NCI-H1436 (cell line): ENCODE measurements around the gene SELENOI.

Source experiments
- DNase-seq: peaks from one replicate; lab custom pipeline; 2025; lab: John Stamatoyannopoulos, UW

The SELENOI gene

DNA sequence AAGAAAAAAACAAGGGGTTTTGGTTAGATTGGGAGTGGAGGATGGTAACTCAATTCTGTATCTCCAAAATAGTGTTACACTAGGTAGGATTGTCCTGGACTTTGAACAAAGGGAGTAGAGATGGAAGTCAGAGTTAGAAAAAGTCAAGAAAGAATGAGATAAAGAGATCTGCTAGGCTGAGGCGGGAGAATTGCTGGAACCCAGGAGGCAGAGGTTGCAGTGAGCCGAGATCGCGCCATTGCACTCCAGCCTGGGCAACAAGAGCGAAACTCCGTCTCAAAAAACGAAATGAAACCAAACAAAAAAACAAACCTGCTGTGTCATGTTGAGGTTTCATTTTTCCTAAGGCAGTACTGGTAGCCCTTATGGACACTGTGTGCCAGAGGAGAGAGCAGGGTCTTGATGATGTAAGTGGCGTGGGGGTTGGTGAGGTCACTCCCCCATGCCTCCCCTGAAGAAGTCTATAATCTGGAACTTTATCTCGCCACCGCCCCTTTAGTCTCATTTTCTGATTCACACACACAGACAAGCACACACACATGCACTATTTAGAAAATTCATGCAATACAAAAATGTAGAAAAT lies 66.2 kb downstream of the SELENOI start:
- DNase-seq = no peak

DNA sequence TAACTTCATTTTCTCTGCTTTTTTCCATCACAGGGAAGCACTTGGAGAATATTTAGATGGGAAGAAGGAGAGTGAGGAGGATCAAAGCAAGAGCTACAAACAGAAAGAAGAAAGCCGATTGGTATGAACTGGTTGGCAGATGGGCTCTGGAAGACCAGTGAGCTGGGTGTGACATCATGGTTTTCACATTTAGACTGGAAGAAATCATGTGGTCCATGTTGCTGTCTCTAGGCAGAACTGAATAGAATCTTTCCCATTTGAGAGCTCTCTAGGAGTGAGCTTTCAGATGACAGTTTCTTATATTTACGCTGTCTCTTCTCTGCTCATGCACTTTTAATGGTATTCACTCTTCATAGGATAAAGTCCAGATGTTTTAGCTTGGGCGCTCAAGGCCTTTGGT lies 68.4 kb downstream of the SELENOI start:
- no peak for DNase-seq

DNA sequence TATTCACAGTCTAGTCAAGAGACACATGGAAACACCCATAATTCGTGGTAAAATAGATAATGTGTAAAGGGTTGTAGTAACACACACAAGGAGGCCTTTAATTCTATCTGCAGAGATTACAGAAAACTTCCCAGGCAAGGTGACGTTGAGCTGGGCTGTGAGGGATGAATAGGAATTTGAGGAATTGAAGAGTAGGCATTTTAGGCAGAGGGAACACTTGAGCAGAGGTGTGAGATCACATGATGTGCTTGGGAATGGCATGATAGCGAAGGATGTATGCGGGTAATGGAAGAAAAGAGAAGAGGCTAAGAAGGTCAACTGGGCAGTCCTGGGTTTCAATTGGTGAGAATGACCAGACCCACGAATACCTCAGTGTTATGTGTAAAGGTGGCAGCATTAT lies 76.0 kb downstream of the SELENOI start:
- DNase-seq = no peak

DNA sequence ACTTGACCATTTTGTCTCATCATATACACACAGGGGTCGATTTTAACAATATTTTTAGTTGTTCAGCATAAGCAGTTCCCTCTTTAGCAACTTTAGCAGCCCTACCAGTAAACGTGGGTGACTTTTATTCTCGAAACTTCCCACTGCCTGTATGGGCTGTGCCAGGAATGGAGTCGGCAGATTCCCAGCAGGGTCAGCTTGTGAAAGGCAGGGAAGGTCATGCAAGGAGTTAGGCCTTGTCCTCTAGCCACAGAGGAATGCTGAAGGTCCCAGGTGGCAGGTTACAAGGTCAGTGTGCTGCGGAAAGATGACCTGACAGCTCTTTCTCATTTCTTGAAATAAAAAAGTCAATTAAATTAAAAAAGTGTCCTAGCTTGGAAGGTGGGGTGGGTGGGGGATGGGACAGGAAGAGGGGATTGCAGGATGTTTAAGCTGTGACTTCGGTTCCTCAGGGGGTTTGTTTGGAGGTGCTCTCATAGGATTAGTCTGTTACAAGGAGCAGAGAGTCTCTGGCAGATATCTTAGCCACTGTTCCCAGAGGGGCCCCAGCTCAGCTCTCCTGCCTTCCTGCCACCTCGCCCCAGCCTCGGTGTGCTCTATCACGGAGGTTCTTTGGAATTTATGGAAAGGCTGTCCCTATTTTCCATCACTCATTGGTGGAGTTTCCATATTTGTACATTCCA lies 77.1 kb downstream of the SELENOI start:
- DNase-seq = no peak

DNA sequence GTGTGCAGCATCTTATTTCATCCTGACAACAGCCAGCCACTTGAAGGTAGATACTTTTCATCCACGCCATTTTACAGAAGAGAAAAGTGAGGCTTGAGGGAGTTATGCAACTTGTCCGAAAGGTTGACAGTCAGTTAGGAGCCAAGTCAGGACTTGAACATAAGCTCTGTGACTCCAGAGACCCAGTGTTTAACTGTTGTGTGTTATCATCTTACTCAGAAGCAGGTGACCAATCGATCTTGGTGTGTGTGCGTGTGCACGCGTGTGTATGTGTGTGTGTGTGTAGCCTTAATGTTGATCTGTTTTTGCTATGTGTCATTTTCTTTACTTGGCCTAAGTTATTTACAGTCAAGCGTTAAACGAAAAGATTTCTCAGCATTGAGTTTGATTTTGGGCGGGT lies 77.8 kb downstream of the SELENOI start:
- no peak for DNase-seq

DNA sequence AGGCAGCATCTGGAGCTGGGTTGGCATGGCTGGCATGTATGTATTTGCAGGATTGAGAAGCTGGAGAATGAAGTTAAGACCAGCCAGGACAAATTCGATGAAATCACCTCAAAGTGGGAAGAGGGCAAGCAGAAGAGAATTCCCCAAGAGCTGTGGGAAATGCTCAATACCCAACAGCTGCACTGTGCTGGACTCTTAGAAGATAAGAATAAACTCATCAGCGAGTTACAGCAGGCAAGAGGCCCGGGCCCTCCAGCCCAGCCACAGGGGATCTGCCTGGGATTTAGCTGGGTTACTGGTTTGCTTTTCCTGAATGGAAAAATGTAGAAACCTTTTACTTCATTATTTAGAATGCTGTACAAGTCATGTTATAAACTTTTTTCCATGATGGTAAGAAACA lies 78.3 kb downstream of the SELENOI start:
- no peak for DNase-seq

DNA sequence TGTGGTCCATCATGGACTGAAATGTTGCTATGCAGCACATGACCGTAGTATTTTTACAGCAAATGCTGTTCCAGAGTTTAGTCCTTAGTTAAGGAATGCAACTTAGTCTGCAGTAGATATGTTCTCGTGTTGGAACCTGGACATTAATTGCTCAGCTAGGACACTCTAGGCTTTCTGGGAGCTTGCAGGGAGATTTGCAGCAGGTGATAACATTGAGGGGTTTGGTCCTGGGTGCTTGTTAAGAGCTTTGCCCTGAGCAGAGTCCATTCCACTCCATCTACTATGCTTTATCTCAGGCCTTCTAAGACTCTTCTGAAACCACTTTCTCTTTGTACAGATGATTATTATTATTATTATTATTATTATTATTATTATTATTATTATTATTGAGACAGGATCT lies 82.9 kb downstream of the SELENOI start:
- DNase-seq = no peak

DNA sequence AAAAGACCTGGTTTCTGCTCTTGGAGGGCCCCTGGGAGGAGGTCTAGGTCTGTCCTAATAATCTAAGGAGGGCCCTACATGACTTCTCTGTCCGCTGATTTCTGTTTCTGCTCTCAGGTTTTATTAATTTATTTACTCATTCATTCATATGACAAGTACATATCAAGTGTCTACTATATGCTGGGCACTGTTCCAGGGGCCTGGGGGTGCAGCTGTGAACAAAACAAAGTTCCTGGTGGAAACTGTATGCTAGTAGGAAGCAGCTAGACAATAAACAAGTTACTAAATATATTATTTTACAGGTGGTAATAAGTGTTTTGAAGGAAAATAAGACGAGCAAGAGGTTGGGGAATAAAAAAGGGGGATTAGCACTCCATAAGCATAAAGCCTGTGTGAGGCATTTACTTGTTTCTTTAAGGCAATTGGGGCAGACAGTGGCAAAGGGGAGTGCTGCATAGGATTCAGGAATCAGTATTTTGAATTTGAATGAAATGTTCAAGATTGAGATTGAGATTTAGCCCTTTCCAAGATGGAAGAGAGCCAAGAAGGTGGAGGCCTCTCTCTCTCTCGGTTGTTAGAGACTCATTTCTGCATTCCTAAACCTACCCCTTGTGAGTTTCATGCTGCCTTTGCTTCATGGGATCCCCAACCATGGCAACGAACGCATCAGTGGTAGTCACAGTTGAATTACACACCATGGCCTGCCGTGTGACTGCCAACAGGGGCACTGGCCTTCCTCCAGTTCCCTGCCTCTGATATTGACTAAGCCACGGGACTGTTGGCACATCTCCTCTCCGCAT lies 84.0 kb downstream of the SELENOI start:
- DNase-seq = peak; percentile 1

DNA sequence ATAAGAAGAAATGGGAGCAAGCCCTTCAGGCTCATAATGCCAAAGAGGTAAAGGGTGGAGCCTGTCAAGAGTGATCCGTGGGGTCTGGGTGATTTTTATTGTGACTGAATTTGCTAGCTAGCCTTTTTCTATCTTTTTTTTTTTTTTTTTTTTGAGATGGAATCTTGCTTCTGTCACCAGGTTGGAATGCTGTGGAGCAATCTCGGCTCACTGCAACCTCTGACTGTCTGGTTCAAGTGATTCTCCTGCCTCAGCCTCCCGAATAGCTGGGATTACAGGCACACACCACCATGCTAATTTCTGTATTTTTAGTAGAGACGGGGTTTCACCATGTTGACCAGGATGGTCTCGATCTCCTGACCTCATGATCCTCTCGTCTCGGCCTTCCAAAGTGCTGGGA lies 84.9 kb downstream of the SELENOI start:
- no peak for DNase-seq

DNA sequence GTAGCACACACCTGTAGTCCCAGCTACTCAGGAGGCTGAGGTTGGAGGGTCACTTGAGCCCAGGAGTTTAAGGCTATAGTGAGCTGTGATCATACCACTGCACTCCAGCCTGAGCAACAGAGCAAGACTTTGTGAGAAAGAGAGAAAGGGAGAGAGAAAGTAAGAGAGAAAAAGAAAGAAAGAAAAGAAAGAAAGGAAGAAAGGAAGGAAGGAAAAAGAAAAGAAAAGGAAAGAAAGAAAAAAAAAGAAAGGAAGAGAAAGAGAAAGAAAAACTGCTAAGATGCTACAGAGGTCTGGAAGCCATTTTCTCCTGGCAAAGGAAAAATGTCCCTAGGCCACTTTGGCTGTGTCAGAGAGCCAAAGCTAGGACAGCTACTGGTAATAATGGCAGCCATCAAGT lies 86.4 kb downstream of the SELENOI start:
- DNase-seq = no peak

DNA sequence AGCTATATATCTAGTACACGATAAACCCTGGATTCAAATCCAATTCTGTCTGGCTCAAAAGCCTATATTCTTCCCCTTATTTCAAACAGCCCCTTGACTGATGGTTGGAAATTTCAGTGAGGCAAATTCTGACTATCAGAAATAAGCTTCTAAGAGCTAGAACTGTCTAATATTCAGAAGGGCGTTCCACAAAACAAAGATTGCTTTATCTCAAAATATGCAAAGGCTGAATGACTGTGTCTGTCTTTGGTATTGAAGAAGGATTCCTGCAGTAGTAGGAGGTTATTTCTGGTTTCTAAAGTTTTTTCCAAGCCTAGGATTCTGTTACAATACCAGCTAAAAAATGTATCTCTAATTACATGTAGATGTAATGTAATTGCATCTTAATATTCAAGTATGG lies 86.9 kb downstream of the SELENOI start:
- no peak for DNase-seq

DNA sequence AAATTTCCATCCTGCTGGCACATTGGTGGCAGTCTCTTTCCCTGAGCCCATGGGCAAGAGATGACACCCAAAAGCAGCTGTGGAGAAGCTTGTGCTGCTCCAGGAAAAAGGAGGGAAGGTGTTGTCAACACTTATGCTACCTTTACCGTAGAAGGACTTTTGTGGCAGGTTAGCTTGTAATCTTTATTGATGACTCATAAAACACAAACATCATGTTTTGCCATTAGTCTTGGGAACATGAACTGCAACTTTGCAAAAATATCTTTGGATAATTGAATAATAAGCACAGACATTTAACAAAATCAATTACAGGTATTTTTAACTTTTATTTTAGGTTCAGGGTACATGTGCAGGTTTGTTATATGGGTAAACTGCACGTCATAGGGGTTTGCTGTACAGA lies 89.2 kb downstream of the SELENOI start:
- DNase-seq = no peak

DNA sequence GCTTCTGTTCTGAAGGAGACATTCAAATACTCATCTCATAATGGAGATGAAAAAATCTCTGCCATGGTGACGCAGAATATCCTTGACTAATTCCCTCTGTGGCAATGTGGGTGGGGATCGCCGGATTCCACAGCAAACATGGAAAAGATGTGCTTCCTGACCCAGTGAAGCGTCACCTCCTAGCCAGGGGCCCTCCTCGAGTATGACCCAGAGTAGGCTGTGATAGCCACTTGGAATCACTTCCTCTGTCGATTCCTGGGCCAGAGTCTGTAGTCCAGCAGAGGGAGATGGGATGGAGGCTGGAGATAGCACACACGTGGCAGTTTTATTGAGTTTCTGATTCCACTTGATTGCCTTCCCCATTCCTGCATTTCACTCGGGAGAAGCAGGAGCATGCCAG lies 92.6 kb downstream of the SELENOI start:
- no peak for DNase-seq

DNA sequence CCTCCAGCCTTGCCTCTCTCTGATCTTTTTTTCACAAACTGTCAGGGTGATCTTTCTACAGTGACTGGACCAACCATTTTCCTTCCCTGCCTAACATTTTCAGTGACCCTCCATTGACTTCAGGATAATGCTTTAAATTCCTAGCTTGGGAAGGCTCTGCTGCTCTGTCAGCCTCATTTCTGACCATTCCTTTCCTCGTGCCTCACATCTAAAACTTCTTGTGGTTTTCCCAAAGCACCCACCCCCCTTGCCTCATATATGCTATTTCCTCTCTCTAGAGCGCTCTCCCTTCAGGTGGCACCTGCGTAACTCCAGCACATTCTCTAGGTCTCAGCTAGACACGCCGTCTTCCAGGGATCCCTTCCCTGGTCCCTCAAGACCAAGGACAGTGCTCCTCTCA lies 93.0 kb downstream of the SELENOI start:
- DNase-seq = no peak

DNA sequence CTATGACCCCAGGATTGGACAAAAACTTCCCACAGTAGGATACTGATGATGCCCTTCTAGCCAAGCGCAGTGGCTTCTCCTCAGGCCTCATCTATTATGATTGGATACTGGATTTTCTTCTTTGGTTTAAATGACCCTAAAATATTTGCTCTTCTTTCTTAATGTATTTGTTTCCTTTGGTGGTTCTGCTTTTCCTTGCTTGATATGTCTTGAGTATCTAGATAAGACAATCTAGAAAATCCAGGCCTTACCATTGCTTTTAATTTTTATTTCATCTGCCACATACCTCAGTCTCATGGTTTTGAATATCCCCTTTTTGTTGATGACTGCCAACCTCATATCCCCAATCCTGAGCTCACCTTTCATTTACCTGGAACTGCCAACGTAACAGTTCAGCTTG lies 96.4 kb downstream of the SELENOI start:
- DNase-seq = no peak

DNA sequence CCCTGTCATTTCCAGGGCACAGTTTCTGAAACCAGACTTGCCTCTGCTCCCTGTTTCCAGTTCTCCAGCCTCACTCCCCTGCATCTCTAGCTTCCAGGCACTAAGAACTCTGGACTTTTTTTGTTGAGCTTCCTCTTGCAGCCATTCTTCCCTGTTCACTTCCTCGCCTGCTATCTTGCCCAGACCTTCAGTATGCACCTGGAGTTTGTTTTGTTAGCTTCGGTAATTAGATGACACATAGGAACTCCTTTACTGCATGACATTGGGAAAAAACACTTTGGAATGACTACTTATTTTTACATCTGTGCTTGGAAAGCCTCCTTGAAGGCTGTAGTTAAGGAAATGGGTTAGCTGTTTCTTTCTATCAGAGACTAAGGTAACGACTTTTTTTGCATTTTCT lies 96.8 kb downstream of the SELENOI start:
- no peak for DNase-seq

DNA sequence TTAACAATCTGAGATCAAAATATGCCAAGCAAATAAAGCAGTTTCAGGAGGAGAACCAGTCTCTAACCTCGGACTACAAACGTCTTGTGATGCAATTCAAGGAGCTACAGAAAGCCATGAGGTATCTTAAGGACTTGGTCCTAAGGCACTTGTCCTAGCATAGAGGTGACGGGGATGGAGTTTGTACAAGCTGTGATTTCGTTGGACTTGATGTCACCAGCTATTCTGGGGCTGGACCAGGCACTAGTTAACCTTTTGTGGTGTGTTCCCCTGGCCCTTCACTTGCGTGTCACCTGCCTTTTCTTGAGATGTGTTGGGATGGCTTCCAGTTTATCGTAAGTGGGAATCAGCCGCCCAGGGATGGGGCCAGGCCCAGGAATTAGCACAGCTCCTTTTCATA lies 98.3 kb downstream of the SELENOI start:
- DNase-seq = no peak
